ENCODE results near the gene LMO2.
A peak's percentile ranks its signal among the peaks of the same experiment; 100 is the strongest.

The LMO2 gene

DNA sequence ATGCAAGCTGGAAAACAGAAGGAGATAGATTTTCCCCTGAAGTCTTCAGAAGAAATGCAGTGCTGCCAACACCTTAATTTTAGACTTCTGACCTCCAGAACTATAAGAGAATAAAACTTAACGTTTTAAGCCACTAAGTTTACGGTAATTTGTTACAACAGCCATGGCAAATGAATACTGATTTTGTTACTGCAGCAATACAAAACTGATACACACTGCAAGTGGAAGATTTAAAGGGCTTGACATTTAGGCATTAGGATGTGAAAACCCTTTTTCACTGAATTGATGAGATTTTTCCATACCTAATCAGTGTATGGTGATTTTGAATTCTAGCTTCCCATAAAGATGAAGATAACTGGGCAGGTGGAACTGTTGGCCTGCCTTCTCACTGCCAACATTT lies 22.1 kb upstream of the LMO2 start:
- DNase-seq = no peak

DNA sequence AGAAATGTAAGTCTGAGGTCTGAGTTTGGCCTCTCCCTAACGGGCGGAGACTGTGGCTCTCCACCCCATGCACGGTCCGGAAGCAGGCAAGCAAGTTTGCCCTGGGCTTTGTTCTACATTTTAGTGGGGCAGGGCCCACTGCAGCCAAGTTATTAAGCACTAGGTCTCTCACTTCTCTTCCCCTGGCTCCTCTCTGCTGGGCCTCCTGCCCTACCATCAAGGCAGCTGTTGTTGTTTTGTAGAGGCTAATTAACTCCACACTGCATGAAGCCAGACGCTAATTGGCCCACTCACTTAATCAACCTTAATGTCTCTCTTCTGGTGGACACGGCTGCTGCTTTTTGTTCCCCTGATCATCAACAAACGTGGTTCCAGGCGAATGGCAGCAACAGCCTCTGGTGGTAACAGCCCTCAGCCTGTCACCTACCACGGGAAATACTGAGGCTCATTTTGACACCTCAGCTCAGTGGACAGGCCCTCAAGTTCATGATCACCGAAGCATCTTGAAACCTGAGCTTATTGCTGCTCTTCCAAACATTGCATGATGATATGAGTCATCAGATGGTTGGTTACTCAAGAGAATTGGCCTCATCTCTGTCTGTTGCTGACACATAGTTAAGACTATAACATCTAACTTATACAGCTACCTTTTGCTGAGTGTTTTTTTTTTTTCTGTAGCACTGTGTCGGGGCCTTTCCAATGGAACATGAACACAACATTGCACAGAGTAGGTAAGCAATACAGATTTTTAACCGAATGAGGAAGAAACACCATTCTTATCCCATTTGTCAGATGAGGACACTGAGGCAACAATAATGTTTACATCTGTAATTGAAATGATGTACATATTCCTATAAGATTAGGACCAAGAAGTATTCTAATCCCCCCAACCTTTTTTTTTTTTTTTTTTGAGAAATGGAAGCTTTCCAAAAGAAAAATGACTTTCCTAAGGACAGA lies 20.8 kb upstream of the LMO2 start:
- DNase-seq = no peak

DNA sequence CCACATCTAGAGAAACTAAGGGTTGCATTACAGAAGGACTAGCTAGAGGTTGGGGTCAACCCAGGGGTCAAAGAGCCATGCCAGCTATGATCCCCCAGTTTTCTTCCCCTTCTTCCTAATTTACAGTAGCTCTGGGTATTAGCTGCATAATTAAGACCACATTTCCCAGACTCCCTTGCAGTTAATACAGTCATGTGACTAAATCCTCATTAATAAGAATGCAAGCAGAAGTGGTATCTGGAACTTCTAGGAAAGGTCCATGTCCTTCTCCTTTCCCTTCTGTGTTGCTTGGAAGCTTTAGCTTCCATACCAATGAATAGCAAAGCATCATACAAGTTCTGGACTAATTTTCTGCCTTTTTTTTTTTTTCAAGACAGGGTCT lies 19.1 kb upstream of the LMO2 start:
- DNase-seq = no peak

DNA sequence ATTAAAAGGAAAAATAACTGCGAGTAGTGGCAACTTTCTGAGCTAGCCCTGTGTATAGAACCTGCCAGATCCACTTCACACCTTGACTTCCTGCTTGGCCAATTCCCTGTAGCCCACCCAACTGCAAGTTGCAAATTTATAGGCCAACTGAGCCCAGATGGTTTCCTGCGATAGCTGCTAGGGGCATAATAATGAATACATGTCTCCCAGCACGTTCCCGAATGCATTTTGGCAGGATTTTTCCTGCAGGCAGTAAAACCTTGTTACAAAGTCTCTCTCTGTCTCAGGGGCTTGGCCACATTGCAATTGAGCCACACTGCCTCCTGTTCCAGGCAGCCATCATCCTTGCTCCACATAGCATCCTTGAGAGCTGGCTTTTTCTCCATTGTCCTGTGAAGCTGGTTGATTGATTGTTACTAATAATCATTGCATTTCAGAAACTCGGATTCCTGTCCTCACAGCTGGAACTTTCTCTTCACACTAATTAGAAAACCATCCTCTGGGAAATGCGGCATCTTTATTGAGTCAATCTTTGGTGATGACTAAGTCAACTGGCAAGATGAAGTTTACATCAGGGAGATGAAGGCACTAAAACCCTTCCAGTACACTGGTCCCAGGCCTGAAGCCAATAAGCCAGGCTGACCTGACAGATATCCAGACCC lies 18.6 kb upstream of the LMO2 start:
- DNase-seq = no peak

DNA sequence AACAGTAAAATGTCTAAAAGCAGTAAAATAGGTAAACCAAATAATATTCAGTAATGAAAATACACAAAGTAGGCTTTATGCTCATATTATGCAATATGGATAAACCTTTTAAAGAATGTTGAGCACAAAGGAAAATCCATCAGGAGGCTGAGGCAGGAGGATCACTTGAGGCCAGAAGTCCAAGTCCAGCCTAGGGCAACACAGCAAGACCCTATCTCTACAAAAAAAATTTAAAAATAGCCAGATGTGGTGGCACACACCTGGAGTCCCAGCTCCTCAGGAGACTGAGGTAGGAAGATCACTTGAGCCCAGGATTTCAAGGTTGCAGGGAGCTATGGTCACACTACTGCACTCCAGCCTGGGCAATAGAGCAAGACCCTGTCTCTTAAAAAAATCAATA lies 17.7 kb upstream of the LMO2 start:
- DNase-seq = no peak

DNA sequence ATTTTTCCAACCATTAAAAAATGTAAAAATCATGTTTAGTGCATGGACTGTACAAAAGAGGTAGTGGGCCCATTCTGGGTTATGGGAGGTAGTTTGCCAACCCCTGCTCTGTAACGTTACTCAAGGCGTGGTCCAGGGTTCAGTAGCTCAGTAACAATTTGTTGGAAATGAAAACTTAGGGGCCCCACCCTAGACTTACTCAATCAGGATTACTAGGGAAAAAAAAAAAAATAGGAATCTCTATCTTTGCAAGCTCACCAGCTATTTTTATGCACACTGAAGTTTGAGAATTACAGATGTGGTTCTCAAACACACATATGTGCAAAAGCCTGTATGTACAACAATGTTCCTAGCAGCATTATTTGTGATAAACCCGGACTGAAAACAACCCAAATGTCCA lies 17.3 kb upstream of the LMO2 start:
- no peak for DNase-seq

DNA sequence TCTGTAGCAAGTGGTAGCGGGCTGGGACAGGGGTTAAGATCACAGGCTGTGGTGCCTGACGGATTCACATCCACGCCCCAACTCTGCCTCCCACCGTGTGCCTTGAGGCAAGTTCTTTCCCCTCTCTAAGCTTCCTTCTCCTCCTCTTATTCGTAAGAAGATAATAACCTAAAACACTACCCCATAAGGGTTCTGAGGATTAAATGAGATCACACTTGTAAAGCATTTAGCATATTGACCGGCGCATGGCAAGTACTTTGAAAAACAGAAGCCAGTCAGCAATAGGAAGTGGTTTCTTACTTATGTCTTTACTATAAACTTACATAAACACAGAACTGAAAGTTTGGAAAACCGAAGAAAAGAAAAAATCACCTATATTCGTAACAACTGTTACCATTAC lies 15.5 kb upstream of the LMO2 start:
- DNase-seq = no peak

DNA sequence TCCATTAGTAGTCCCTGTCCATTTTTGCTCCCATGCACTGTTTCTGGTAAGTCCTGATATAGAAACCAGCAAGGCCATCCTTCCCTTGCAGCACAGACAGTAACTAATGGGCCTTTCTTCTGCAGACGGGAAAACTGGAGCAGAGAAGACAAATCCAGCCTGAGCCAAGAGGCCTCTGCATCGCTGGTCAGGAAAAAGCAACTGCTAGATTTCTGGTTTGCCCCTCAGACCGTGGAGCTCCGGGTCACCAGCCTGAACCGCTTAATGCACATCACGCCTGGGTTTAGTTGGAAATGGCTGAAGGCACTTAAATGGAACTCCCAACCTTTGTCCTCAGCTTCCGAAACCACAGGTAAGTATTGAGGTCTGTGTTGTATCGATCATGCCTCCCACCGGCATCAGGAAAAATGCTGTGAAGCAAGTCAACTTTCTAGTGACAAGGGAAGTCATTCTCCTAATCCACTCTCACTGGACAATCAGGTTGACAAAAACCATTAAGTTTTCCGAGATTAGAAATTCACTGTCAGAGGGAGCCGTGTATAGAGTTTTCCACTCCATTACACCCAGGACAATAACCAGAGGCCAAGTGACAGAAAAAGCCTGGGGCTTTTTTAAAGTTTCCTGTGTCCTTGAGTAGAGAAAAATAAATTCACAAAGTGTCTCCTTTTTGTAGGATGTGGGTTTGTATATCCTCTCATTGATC lies 14.8 kb upstream of the LMO2 start:
- no peak for DNase-seq

DNA sequence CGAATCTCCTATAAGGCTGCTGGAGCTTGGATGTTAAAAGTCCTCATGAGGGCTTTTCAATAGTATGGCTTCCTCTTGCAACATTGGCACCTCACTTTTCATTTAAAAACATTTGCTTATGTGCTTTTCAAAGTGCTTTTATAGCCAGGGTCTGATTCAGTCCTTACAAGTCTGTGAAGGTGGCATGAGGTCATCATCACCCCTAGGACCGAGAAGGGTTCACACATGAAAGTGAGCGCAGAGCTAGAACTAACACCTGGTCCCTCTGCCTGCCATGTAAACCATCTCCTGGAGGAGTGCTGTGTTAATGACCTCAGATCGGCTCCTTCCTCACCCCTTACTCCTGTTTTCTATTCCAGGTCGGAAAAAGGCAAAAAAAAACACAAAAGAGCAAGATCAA lies 12.2 kb upstream of the LMO2 start:
- no peak for DNase-seq

DNA sequence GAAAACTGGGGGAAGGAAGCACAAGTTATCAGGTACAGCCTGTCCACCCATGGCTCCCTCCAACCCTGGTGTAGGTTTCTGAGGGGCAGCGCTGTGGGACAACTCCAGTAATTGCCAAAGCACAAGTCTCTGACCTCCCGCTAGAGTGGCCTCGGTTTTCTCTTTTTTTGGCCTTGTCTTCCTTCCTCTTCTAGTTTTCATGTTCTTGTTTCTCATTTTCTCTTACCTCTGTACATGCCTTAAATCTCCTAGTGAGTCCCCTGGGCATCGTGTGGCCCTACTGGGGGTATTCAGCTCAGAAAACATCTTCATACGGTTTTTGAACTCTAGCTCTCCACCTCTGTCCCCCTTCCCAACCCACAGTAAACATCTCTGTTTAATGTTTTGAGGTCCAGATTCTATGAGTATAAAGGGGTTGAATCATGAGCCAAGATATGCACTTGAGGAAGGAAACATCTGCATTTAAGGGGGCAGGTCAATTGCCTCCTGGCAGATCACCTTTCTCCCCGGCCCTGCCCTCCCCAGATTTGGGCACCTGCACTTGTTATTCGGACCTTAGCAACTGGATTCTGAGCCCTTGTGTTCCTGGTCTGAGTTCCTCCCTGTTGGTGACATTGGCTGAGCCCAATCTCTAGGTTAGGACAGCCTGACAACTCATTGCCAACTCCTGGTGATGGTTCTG lies 8.4 kb upstream of the LMO2 start:
- DNase-seq = no peak

DNA sequence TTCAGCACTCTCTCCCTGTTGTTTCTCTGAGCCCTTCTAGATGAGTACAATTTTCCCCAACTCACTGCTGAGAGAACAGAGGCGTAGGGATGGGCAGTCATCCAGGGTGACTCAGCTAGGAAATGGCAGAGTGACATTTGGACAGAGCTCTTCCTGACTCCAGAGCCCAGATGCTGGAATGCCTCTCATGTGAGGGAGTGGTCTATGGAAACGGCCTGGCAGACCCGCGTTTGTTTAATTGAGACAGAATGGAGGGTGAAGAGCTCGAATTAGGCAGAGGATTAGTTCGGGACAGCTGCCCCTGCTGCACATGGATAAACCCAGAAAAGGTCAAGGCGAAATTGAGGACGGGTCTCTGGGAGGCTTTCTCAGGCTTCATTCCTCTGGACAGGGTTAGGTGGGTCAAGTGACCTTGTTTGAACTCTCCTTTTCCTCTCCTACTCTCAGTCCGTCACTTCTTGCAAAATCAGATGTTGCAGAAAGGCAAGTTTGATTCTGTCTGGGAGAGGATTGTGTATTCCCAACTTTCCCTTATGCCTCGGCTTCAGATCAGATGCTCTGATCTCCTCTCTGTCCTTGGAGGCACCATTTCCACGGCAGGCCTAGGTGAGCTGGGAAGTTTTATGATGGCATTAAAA lies 7.6 kb upstream of the LMO2 start:
- peak; percentile 91 for DNase-seq

DNA sequence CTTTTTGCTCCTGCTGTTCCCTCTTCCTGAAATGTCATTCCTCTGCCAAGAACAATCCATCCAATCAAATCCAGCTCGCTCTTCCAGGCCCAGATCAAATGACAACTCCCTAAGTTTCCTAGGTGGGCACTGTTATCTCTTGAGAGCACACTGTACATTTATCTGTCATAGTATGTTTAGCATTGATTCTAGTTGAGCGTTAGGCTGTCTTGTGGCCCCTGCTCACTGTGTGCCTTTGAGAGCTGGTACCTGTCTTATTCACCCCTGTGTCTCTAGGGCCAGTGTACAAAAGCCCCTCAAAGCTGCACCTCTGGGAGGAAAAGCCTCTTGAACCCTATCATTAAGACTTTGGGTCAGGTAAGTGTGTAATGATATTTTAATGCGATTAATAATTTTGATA lies 7.1 kb upstream of the LMO2 start:
- no peak for DNase-seq

DNA sequence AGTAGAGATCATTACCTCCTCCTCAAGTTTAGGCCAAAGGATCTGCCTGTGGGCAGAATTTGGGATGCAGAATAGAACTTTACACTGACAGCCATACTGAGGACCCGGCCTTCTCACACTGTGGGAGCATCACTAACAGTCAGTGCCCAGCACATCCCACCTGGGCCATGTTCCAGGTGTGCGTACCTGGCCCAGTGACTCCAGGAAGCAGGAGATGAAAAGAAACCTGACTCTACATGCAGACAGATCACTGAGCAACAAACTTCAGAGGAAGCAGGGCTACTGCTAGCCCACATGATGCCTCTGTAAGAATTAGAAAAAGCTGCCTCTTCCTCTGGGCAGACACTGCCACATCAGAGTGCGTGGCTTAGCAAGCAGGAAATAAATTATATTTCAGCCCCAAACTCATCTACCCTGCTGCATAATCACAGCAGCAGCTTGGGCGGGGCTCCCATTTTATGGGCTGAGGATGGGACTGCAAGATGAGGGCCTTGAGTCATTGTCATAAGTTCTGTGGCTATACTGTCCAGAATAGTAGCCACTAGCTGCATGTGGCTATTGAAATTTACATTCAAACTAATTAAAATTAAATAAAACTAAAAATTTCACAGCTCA lies 6.0 kb upstream of the LMO2 start:
- DNase-seq = no peak

DNA sequence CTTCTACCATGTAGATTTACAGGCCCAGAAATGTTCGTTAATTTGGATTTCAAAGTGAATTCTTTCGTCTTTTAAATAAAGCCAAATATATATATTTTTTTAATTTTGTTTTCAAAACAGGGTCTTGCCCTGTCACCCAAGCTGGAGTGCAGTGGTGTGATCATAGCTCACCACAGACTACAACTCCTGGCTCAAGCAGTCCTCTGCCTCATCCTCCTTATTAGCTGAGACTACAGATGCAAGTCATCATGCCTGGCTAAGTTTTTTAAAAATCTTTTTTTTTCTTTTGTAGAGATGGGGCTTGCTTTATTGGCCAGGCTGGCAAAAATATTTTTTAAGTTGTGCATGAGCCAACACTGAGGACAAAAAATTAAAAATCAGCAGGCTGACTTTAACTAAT lies 5.0 kb upstream of the LMO2 start:
- DNase-seq = no peak

DNA sequence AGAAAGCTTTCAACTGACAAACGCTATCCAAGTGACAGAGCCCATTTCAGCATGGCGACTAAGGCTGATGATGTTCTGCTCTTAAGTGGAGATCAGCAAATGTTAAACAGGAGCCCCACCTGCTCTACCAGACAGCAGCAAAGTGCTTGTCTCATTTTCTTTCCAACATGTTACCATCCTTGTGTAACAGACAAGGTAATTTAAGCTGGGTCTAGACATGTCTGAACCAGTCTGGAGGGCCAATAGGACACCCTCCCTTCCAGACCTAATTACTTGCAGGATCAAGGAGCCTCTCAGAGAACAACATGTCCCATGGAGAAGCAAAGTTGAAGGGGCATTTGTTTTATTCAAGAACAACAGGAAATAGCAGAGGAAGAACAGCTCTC lies 3.9 kb upstream of the LMO2 start:
- no peak for DNase-seq

DNA sequence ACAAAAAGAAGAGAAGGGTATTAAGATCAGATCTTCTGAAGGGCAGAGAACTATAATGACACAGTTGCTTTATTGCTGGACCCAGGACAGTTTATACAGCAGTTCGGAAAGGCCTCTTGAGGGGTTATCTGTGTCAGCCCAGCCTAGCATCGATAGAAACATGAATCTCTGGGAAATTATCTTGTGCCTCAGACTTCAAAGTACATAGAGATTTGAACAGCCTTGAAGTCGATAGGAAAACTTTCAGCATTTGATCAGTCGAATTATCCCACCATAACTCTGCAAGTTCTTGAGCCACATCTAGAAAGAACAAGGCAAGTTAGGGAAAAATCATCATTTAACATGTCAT lies 2.5 kb upstream of the LMO2 start:
- DNase-seq = no peak

DNA sequence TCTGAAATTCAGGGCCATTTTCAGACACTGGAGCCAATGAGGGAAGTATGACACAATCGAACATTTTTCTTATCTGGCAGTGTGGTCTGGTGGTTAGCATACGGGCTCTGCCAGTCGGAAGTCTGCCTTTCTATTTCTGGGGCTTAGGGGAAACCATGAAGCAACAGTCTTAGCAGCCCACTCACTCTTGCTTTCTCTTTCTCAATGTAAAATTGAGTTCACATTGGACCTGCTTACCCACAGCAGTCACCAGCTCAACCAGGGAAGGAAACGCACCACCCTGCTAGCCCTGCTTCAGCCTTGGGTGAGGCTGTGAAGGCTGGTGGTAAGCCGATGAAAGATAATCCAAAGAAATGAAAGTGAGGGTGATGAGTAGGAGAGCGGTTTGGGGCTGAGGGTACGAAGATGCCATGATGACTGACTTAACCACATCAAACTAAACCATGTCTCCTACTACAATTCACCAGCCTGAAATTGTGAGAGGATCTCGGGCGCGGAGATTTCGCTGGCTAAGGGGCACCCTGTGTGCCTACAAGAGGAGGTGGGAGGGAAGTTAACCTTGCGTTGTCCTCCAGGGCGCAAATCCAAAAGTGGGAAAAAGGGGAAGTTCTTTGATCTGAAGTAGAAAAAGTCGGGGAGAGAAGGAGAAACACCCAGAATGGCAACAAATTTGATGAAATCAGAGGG lies 2.0 kb upstream of the LMO2 start:
- no peak for DNase-seq

DNA sequence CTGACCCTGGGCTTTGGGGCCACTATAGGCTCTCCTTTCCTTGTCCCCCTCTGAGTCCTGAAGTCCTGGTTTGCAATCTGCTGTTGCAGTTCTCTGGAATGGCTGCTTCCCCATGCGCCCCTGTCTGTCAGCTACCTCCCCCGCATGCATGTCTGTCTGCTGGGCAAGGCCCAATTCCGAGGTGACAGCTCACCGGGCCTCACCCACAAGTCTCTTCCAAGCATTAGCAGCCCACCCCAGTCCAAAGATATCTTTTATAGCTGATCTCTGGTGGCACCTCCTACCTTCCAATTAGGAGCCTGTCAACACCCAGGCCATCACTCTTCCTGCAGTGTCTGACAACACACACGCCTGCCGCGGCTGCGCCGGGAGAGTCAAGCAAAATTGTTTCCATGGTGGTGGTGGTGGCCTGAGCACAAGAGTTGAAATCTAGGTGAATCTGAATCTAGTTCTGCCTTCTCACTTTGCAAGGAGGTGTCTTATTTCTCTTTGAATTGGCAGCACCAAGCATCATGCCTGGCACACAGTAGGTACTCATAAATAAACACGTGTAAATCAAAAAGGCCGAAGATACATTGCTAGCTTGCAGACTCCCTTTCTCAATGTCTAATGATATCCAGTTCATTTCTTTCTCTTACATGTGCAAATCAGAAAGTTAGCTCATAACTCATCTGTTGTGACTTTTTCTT lies 1.2 kb upstream of the LMO2 start:
- no peak for DNase-seq

DNA sequence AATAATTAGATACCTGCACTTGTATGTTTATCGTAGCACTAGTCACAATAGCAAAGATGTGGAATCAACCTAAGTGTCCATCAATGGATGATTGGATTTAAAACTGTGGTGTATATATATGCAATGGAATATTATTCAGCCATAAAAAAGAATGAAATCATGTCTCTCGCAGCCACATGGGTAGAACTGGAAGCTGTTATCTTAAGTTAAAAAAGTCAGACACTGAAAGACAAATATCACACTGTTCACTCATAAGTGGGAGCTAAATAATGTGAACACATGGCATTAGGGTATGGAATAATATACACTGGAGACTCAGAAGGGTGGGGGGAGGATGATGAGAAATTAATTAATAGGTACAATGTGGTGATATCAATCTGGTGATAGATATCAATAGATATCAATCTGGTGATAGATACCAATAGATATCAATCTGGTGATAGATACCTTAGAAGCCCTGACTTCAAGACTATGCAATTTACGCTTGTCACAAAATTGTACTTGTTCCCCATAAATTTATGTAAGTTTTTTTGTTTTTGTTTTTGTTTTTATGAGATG lies 2.0 kb downstream of the LMO2 start:
- DNase-seq = no peak

DNA sequence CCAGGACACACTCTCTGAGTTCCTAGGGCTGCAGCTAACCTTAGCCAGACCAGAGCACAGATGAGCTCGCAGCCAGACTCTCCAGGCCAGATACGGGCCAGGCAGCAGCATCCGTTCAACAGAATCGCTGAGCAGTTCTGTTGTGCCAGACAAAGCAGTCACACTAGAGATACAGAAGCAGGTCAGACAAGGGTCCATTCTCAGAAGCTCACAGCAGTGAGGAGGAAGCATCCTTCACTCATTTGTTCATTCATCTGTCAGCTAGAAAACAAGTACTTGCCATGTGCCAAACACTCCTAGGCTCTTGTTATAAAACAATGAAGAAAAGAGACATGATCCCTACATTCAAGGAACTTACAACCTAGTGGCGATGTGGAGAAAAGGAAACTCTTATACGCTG lies 2.6 kb downstream of the LMO2 start:
- DNase-seq = no peak

DNA sequence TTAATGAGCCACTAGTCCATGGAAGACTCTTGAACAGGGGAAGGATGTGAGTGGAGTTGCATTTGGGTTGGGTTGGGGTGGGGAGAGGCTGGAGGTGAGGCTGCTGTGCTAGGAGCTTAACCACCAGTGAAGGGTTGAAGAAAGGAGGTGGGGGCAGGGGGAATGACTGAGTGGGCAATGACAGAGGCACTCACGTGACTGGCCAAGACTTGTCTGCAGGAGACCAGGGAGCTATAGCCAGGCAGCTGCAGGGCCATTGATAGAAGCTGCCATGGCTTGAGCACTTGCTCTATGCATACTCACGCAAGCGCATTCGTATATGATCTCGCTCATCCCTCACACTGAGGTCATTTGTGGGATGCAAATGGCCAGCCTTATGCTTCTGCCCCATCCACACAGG lies 4.0 kb downstream of the LMO2 start:
- DNase-seq = no peak
